OCI-M1 (cell line): ENCODE data around the gene MVK.

Experiments used
- DNase-seq: peaks from one replicate; lab custom pipeline; 2025; lab: John Stamatoyannopoulos, UW

The MVK gene

GRCh38 chr12:109567296-109567695, 6.3 kb upstream of the MVK start:
- DNase-seq: no peak

GRCh38 chr12:109567967-109568366, 5.6 kb upstream of the MVK start:
- DNase-seq: no peak

- DNase-seq: no peak
These were observed 5.1 kb upstream of the MVK start for GRCh38 chr12:109568486-109568885.

GRCh38 chr12:109571773-109572505, 1.7 kb upstream of the MVK start:
- no peak for DNase-seq

GRCh38 chr12:109572506-109572845, 1.1 kb upstream of the MVK start:
- no peak for DNase-seq

- DNase-seq: no peak
These were observed 285 bp downstream of the MVK start for GRCh38 chr12:109573914-109574244.

GRCh38 chr12:109575683-109576082, 2.1 kb downstream of the MVK start:
- no peak for DNase-seq

- DNase-seq: no peak
These were observed 3.7 kb downstream of the MVK start for GRCh38 chr12:109577311-109577710.

- DNase-seq: no peak
These were observed 4.8 kb downstream of the MVK start for GRCh38 chr12:109578330-109578927.

- DNase-seq: no peak
These were observed 6.0 kb downstream of the MVK start for GRCh38 chr12:109579639-109580038.

- DNase-seq: no peak
These were observed 6.7 kb downstream of the MVK start for GRCh38 chr12:109580272-109580671.

GRCh38 chr12:109580684-109581333, 7.2 kb downstream of the MVK start:
- no peak for DNase-seq

GRCh38 chr12:109581334-109581691, 7.7 kb downstream of the MVK start:
- no peak for DNase-seq

GRCh38 chr12:109581856-109582255, 8.3 kb downstream of the MVK start:
- no peak for DNase-seq

- DNase-seq: no peak
These were observed 9.0 kb downstream of the MVK start for GRCh38 chr12:109582636-109583035.

- no peak for DNase-seq
These were observed 10.1 kb downstream of the MVK start for GRCh38 chr12:109583733-109584132.

- DNase-seq: no peak
These were observed 13.0 kb downstream of the MVK start for GRCh38 chr12:109586385-109587296.

- DNase-seq: no peak
These were observed 14.3 kb downstream of the MVK start for GRCh38 chr12:109587921-109588320.

GRCh38 chr12:109588461-109589239, 15.1 kb downstream of the MVK start:
- no peak for DNase-seq

- no peak for DNase-seq
These were observed 15.6 kb downstream of the MVK start for GRCh38 chr12:109589240-109589590.

- DNase-seq: no peak
These were observed 16.2 kb downstream of the MVK start for GRCh38 chr12:109589691-109590245.

- DNase-seq: no peak
These were observed 17.0 kb downstream of the MVK start for GRCh38 chr12:109590566-109590965.
